ENCODE measurements around the gene USP24. TPM values are rescaled to one million over a fixed set of nuclear protein-coding genes. Genes with fewer than 3 reads are reported as not detected.
"Not testable (repeated sequence)": the region's sequence is repeated elsewhere in the genome, so short reads cannot be mapped to it uniquely, and the experiment has no call there.

Gene USP24
- total RNA-seq, 1 donor from 2014 or later, result 21.8 TPM

- no peak for ATAC-seq
Observed at GRCh38 chr1:55195521-55196233, 19.5 kb downstream of the USP24 start.

GRCh38 chr1:55194851-55195250 is 20.3 kb downstream of the USP24 start:
- no peak for ATAC-seq

- ATAC-seq, result no peak
Observed at GRCh38 chr1:55192093-55192492, 23.1 kb downstream of the USP24 start.

DNA sequence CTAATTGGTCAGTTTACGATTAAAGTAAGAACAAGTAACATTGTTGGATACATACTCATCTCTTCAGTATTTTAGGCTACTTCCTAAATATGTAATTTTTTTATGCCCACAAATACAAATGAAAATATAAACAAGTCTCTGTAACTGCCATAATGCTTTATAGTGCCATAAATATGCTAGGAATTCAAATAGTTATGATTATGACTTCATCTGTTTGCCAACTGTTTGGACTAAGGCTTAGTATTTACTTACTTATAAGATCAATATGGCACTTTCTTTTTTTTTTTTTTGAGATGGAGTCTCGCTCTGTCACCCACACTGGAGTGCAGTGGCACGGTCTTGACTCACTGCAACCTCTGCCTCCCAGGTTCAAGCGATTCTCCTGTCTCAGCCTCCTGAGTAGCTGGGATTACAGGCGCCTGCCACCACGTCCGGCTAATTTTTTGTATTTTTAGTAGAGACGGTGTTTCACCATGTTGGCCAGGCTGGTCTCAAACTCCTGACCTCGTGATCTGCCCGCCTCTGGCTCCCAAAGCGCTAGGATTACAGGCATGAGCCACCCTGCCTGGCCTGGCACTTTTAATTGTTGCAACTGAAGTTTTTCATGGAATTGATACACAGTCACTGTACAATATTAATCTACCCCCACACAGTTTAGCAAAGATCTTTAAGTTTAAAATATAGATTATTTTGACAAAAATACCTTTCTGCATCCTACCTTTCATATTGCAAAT is 23.8 kb downstream of the USP24 start:
- not testable (repeated sequence) for ATAC-seq

DNA sequence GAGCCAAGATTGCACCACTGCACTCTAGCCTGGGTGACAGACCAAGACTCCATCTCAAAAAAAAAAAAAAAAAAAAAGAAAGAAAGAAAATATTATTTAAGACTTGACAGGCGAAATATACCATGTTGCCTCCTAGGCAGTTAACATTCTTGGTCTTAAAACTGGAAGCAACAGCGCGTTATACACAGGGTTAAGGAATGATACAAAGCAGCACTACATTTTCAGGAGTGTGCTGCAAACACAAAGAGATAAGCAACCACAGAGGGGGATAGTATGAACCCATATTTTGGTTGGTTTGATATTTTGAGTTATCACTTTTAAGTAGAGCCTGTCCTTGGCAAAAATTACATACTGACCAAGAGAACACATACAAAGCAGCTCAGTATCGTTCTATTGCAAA is 25.1 kb downstream of the USP24 start:
- ATAC-seq, result no peak

GRCh38 chr1:55188909-55189308 is 26.3 kb downstream of the USP24 start:
- no peak for ATAC-seq

- ATAC-seq, result no peak
Observed at GRCh38 chr1:55185832-55186231, 29.3 kb downstream of the USP24 start.

- no peak for ATAC-seq
Observed at GRCh38 chr1:55184859-55185258, 30.3 kb downstream of the USP24 start.

DNA sequence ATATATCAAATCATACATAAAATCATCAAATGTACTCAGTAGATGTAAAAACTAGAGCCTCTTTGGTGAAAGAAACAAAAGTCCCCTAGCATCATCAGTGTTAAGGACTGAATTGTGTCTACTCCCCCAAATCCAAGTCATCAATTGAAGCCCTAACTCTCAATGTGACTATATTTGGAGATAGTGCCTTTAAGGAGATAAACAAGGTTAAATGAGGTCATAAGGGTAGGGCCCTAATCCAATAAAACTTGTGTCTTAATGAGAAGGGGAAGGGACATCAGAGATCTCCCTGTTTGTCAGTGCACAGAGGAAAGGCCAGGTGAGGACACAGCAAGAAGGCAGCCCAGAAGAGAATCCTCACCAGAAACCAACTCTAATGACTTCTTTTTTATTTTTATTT is 33.5 kb downstream of the USP24 start:
- ATAC-seq, result no peak

- ATAC-seq, result no peak
Observed at GRCh38 chr1:55180075-55180670, 35.0 kb downstream of the USP24 start.

- no peak for ATAC-seq
Observed at GRCh38 chr1:55179177-55179835, 35.9 kb downstream of the USP24 start.

GRCh38 chr1:55172687-55173086 is 42.5 kb downstream of the USP24 start:
- no peak for ATAC-seq

GRCh38 chr1:55172272-55172671 is 42.9 kb downstream of the USP24 start:
- ATAC-seq, result no peak

GRCh38 chr1:55171694-55172093 is 43.5 kb downstream of the USP24 start:
- no peak for ATAC-seq

GRCh38 chr1:55170426-55170825 is 44.7 kb downstream of the USP24 start:
- no peak for ATAC-seq

GRCh38 chr1:55169126-55169525 is 46.0 kb downstream of the USP24 start:
- ATAC-seq, result no peak

DNA sequence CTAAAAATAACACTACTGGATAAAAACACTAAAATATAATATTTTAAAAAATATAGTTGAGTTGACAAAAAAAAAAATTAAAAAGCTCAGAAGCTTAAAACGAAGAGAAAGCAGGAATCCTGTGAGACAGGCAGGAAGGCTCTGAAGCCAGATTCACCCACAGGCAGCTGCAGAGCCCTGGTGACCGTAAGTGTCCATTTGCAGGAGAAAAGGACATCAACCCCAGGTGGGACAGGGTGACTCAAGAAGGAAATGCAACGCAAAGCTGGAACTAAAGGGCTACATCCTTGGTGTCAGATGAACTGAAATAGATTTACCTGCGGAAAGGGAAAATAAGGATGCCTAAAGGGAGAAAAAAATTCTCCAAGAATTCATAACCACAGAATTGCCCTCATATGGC is 46.8 kb downstream of the USP24 start:
- ATAC-seq, result no peak

DNA sequence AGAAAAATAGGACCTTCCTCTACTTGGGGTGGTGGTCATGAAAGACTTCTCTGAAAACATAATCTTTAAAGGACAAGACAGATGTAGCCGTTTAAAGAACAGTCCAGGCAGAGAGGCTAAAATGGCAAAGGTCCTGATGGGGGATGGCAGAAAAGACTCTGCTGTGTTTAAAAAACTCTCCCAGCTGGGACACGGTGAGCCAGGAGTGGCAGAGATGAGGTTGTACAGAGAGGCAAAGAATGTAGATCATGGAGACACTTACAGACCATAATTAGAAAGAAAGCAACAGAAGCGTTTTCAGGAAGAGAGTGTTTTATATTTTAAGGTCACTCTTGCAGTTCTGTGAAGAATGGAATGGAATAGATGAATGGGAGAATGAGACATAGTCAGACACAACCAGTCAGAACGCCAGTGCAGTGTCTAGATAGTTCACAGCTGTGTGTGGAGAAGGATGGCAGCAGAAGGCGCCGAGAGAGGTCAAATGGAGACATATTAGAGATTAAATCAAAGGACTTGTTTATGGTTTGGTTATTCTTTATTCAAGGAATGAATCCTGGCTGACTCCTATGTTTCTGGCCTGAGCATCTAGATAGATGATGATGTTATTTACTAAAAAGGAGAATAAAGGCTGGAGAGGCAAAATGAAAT is 47.8 kb downstream of the USP24 start:
- ATAC-seq, result no peak

DNA sequence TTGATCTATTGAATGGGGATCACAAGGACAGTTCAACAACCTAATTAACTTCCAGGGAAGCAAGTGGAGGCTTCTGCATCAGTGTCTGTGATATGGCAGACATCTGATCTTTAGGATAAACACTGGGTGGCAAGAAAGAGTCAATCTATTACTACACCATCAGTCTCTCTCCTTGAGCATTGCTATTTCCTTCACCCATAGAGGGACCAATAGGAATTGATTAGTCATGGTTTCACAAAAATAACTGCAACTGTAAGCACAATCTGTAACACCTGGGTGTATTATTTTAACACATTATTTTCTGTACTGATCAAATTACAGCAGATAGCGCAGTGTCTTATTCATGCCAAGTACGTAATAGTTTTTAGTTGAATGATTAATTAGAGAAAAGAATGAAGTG is 50.3 kb downstream of the USP24 start:
- no peak for ATAC-seq

GRCh38 chr1:55159571-55159970 is 55.6 kb downstream of the USP24 start:
- ATAC-seq, result no peak

DNA sequence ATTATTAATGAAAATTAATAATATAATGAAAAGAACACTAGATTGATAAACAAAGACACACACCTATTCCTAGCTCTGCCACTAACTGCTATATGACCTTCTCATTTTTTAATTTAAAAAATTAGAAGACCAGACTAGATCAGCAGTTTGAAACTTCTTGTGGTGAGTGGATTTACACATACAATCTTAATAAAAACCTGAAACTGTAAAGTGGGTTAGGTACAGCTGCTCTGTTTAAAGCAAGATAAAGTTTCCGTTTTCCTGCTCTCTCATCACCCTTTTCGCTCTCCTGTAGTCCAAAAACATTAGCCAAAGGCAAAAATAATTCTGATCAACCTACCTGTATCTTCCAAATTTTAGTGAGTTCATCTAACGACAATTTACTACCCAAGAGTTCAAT is 58.6 kb downstream of the USP24 start:
- no peak for ATAC-seq

DNA sequence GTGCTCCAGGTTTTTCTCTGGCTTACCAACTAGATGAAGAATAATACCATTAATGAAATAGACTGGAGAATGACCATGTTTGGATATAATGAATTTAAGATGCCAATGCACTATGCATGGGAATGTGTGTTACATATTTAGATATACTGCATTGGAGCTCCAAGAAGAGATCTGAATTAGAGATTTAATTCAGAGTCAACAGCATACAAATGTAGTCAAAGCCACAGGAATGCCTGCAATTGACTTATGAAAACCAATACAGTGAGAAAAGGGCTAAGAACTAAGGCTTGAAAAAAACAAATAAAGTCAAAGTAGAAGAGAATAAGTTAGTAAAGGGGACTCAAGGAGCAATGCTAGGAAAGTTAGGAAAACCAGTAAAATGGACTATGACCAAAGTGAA is 59.1 kb downstream of the USP24 start:
- ATAC-seq, result no peak

GRCh38 chr1:55155522-55155921 is 59.6 kb downstream of the USP24 start:
- no peak for ATAC-seq
